ENCODE measurements around the gene APP. TPM values are rescaled to one million over a fixed set of nuclear protein-coding genes. Genes with fewer than 3 reads are reported as not detected.

The APP gene
- polyA plus RNA-seq, 1 experiment = 964 TPM

GRCh38 chr21:26147535-26147934 is 23.0 kb downstream of the APP start:
- DNase-seq (ENCODE audit: low read depth) = no peak
- Histone ChIP-seq H3K36me3 (ENCODE audit: control insufficient read depth, insufficient read depth, low read length) (no peaks in the 10 kb centered on the region), H3K4me3 (ENCODE audit: low read depth, low read length) (no peak overlapping the region), H3K27me3 (ENCODE audit: control insufficient read depth, insufficient read depth, low read length) (no peaks in the 10 kb centered on the region)
- ChIA-PET POLR2A (no interaction called here), CTCF (interaction anchor here (1.8 kb wide), 1 partner anchor 23 kb away, joined by 4 read pairs; the partner anchor contains the start of gene APP)
- no peak for TF ChIP-seq CTCF (IDR thresholded peaks at IDR 0.05; ENCODE audit: insufficient read depth, low read depth, low read length)

GRCh38 chr21:26146681-26147080 is 23.9 kb downstream of the APP start:
- ChIA-PET CTCF (interaction anchor here (1.8 kb wide), 1 partner anchor 24 kb away, joined by 4 read pairs; the partner anchor contains the start of gene APP), POLR2A (no interaction called here)
- Histone ChIP-seq H3K27me3 (ENCODE audit: control insufficient read depth, insufficient read depth, low read length) (no peaks in the 10 kb centered on the region), H3K36me3 (ENCODE audit: control insufficient read depth, insufficient read depth, low read length) (peaks cover 2% of the 10 kb centered on the region; the same call in 1 of the 2 replicates), H3K4me3 (ENCODE audit: low read depth, low read length) (no peak overlapping the region)
- no peak for DNase-seq (ENCODE audit: low read depth)
- TF ChIP-seq CTCF (IDR thresholded peaks at IDR 0.05; ENCODE audit: insufficient read depth, low read depth, low read length) = no peak

GRCh38 chr21:26144031-26144430 is 26.5 kb downstream of the APP start:
- no peaks in the 10 kb centered on the region for H3K27me3 ChIP-seq (ENCODE audit: control insufficient read depth, insufficient read depth, low read length)
- no peak for TF ChIP-seq CTCF (IDR thresholded peaks at IDR 0.05; ENCODE audit: insufficient read depth, low read depth, low read length)
- CTCF ChIA-PET = no interaction called here

GRCh38 chr21:26142363-26142762 is 28.2 kb downstream of the APP start:
- ChIA-PET POLR2A (no interaction called here), CTCF (interaction anchor here (0.5 kb wide), 1 partner anchor 136 kb away, joined by 3 read pairs; no protein-coding TSS in a partner anchor)
- Histone ChIP-seq H3K27me3 (ENCODE audit: control insufficient read depth, insufficient read depth, low read length) (no peaks in the 10 kb centered on the region), H3K4me3 (ENCODE audit: low read depth, low read length) (no peak overlapping the region), H3K36me3 (ENCODE audit: control insufficient read depth, insufficient read depth, low read length) (peaks cover 2% of the 10 kb centered on the region; the same call in 1 of the 2 replicates)
- TF ChIP-seq CTCF (IDR thresholded peaks at IDR 0.05; ENCODE audit: insufficient read depth, low read depth, low read length) = no peak
- no peak for DNase-seq (ENCODE audit: low read depth)

More at GRCh38 chr21:26144031-26144430, 26.5 kb downstream of the APP start:
- Histone ChIP-seq H3K36me3 (ENCODE audit: control insufficient read depth, insufficient read depth, low read length) (peaks cover 2% of the 10 kb centered on the region; the same call in 1 of the 2 replicates), H3K4me3 (ENCODE audit: low read depth, low read length) (no peak overlapping the region)
- no peak for DNase-seq (ENCODE audit: low read depth)
- POLR2A ChIA-PET = no interaction called here

GRCh38 chr21:26140926-26141325 is 29.6 kb downstream of the APP start:
- Histone ChIP-seq H3K27me3 (ENCODE audit: control insufficient read depth, insufficient read depth, low read length) (no peaks in the 10 kb centered on the region), H3K4me3 (ENCODE audit: low read depth, low read length) (no peak overlapping the region), H3K36me3 (ENCODE audit: control insufficient read depth, insufficient read depth, low read length) (peaks cover 2% of the 10 kb centered on the region; the same call in 1 of the 2 replicates)
- no peak for DNase-seq (ENCODE audit: low read depth)
- CTCF ChIA-PET = interaction anchor here (1.1 to 1.2 kb wide), 2 partner anchors 27 to 45 kb away, joined by 4 to 5 read pairs; no protein-coding TSS in a partner anchor
- no peak for TF ChIP-seq CTCF (IDR thresholded peaks at IDR 0.05; ENCODE audit: insufficient read depth, low read depth, low read length)
- POLR2A ChIA-PET = no interaction called here

All from BJ (cell line).